ENCODE measurements around the gene DISC1. TPM values are rescaled to one million over a fixed set of nuclear protein-coding genes. Genes with fewer than 3 reads are reported as not detected.

DISC1 gene
- polyA plus RNA-seq, 1 of the 3 experiments (the other 2 are of a cell fraction) = 1.7 TPM

DNA sequence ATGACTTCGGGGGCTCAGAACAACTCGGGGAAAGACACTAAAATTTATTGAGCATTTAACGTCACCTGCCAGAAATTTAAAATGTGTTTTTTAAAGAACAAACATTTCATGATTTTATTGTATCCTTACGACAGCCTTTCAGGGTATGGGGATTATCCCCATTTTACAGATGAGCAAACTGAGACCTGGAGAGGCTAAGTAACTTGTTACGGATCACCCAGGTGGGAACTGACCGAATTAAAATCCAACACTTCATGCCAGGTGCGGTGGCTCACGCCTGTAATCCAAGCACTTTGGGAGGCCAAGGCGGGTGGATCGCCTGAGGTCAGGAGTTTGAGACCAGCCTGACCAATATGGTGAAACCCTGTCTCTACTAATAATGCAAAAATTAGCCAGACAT, 50.9 kb downstream of the DISC1 start:
- Histone ChIP-seq H3F3A (replicated peaks; ENCODE audit: insufficient read depth) (no peaks in the 10 kb centered on the region), H4K20me1 (ENCODE audit: insufficient read depth) (no peaks in the 10 kb centered on the region), H3K79me2 (ENCODE audit: insufficient read depth) (no peaks in the 10 kb centered on the region), H3K27ac (ENCODE audit: low read depth in 2 of 2, low read length in 1 of 2) (no peak overlapping the region), H3K9me2 (no peaks in the 10 kb centered on the region), H3K4me3 (ENCODE audit: low read depth in 2 of 2, low read length in 1 of 2) (no peak overlapping the region), H3K36me3 (replicated peaks in 1 of 2; ENCODE audit: control insufficient read depth in 1 of 2, insufficient read depth in 2 of 2, low read length in 1 of 2) (no peaks in the 10 kb centered on the region), H3K27me3 (ENCODE audit: insufficient read depth) (no peaks in the 10 kb centered on the region), H3K9me3 (no peaks in the 10 kb centered on the region), H3K4me1 (ENCODE audit: control insufficient read depth in 1 of 2, insufficient read depth in 2 of 2, low read depth in 1 of 2, low read length in 1 of 2) (peaks cover 0 to 8% of the 10 kb centered on the region in 2 experiments; a peak in 2 of 4 replicates), H3K4me2 (no peak overlapping the region), H2AFZ (ENCODE audit: low read depth) (no peak overlapping the region), H3K9ac (no peak overlapping the region)
- DNase-seq = no peak
- ChIA-PET POLR2A (no interaction called here), CTCF (no interaction called here)
- WGBS (ENCODE audit: low lambda C conversion rate) = 91% methylated on average over 6 of the region's 10 CpGs
- TF ChIP-seq GABPA (IDR thresholded peaks at IDR 0.05; ENCODE audit: low read depth) (no peak), GATA2 (CRISPR knock-in tag; IDR thresholded peaks at IDR 0.05) (no peak), TEAD4 (IDR thresholded peaks at IDR 0.05; ENCODE audit: borderline replicate concordance, insufficient read depth) (no peak), FOXJ3 (CRISPR knock-in tag; IDR thresholded peaks at IDR 0.05) (no peak)
- TF ChIP-seq, protein P1, sequence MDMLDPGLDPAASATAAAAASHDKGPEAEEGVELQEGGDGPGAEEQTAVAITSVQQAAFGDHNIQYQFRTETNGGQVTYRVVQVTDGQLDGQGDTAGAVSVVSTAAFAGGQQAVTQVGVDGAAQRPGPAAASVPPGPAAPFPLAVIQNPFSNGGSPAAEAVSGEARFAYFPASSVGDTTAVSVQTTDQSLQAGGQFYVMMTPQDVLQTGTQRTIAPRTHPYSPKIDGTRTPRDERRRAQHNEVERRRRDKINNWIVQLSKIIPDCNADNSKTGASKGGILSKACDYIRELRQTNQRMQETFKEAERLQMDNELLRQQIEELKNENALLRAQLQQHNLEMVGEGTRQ (IDR thresholded peaks at IDR 0.05; ENCODE audit: borderline replicate concordance, low read depth, low read length) = no peak

DNA sequence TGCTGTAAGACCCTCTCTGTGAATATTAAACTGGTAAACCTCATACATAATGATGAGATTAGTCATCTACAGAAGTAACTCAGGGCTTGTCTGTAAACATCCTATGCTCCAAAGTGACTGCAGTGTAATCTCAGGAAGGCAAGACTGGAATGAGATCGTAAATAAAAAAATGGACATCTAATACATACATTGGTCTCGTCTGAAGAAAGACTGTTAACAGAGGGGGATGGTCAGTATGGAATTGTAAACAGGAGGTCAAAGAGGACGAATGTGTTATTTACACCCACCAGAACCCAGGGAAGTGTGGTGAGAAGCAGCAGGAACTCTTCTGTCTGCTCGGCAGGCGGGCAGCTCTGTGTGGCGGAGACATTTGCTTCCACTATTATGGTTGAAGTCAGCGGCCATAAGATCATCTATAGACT, 51.4 kb downstream of the DISC1 start:
- no peak overlapping the region for H3K27ac ChIP-seq (ENCODE audit: low read depth in 2 of 2, low read length in 1 of 2)
- no peaks in the 10 kb centered on the region for H3K9me3 ChIP-seq
- no peaks in the 10 kb centered on the region for H3K9me2 ChIP-seq
- H3K4me3 ChIP-seq (ENCODE audit: low read depth in 2 of 2, low read length in 1 of 2) = no peak overlapping the region; a peak in 1 of 4 replicates
- H2AFZ ChIP-seq (ENCODE audit: low read depth) = no peak overlapping the region
- POLR2A ChIA-PET = no interaction called here
- no peaks in the 10 kb centered on the region for H3K79me2 ChIP-seq (ENCODE audit: insufficient read depth)
- CTCF ChIA-PET = no interaction called here
- DNase-seq = no peak
- H3K27me3 ChIP-seq (ENCODE audit: insufficient read depth) = no peaks in the 10 kb centered on the region
- H3F3A ChIP-seq (replicated peaks; ENCODE audit: insufficient read depth) = no peaks in the 10 kb centered on the region
- H3K9ac ChIP-seq = no peak overlapping the region
- peaks cover 0 to 8% of the 10 kb centered on the region in 2 experiments; a peak in 2 of 4 replicates for H3K4me1 ChIP-seq (ENCODE audit: control insufficient read depth in 1 of 2, insufficient read depth in 2 of 2, low read depth in 1 of 2, low read length in 1 of 2)
- H4K20me1 ChIP-seq (ENCODE audit: insufficient read depth) = no peaks in the 10 kb centered on the region
- H3K4me2 ChIP-seq = no peak overlapping the region
- 75% methylated on average over 7 of the region's 7 CpGs for WGBS (ENCODE audit: low lambda C conversion rate)
- H3K36me3 ChIP-seq (replicated peaks in 1 of 2; ENCODE audit: control insufficient read depth in 1 of 2, insufficient read depth in 2 of 2, low read length in 1 of 2) = no peaks in the 10 kb centered on the region
- TF ChIP-seq, protein P2, sequence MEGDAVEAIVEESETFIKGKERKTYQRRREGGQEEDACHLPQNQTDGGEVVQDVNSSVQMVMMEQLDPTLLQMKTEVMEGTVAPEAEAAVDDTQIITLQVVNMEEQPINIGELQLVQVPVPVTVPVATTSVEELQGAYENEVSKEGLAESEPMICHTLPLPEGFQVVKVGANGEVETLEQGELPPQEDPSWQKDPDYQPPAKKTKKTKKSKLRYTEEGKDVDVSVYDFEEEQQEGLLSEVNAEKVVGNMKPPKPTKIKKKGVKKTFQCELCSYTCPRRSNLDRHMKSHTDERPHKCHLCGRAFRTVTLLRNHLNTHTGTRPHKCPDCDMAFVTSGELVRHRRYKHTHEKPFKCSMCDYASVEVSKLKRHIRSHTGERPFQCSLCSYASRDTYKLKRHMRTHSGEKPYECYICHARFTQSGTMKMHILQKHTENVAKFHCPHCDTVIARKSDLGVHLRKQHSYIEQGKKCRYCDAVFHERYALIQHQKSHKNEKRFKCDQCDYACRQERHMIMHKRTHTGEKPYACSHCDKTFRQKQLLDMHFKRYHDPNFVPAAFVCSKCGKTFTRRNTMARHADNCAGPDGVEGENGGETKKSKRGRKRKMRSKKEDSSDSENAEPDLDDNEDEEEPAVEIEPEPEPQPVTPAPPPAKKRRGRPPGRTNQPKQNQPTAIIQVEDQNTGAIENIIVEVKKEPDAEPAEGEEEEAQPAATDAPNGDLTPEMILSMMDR (IDR thresholded peaks at IDR 0.05) = no peak
- TF ChIP-seq MXI1 (IDR thresholded peaks at IDR 0.05; ENCODE audit: low read depth, low read length) (no peak), NFIC (IDR thresholded peaks at IDR 0.05; ENCODE audit: borderline replicate concordance) (no peak), SMC3 (IDR thresholded peaks at IDR 0.05; ENCODE audit: low read depth, low read length) (no peak), POLR2AphosphoS5 (IDR thresholded peaks at IDR 0.05; ENCODE audit: low read depth, low read length) (no peak), FOXJ3 (CRISPR knock-in tag; IDR thresholded peaks at IDR 0.05) (no peak), EP300 (IDR thresholded peaks at IDR 0.05; ENCODE audit: borderline replicate concordance in 1 of 2, low read depth in 1 of 2, low read length in 1 of 2) (no peak), FOXM1 (IDR thresholded peaks at IDR 0.05; ENCODE audit: low read depth) (no peak), MEF2A (IDR thresholded peaks at IDR 0.05; ENCODE audit: borderline replicate concordance, low read depth) (no peak), TAF1 (IDR thresholded peaks at IDR 0.05; ENCODE audit: borderline replicate concordance, low read depth, low read length) (no peak), FOSL2 (IDR thresholded peaks at IDR 0.05; ENCODE audit: borderline replicate concordance, low read depth) (no peak), RXRA (IDR thresholded peaks at IDR 0.05; ENCODE audit: borderline replicate concordance, low read depth) (no peak), GABPA (IDR thresholded peaks at IDR 0.05; ENCODE audit: low read depth) (no peak), YY1 (IDR thresholded peaks at IDR 0.05; ENCODE audit: low read depth) (no peak), RAD21 (IDR thresholded peaks at IDR 0.05; ENCODE audit: low read length) (no peak)
- TF ChIP-seq, protein P3, sequence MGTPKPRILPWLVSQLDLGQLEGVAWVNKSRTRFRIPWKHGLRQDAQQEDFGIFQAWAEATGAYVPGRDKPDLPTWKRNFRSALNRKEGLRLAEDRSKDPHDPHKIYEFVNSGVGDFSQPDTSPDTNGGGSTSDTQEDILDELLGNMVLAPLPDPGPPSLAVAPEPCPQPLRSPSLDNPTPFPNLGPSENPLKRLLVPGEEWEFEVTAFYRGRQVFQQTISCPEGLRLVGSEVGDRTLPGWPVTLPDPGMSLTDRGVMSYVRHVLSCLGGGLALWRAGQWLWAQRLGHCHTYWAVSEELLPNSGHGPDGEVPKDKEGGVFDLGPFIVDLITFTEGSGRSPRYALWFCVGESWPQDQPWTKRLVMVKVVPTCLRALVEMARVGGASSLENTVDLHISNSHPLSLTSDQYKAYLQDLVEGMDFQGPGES (IDR thresholded peaks at IDR 0.05; ENCODE audit: low read depth, low read length) = no peak
- TF ChIP-seq, protein P4, sequence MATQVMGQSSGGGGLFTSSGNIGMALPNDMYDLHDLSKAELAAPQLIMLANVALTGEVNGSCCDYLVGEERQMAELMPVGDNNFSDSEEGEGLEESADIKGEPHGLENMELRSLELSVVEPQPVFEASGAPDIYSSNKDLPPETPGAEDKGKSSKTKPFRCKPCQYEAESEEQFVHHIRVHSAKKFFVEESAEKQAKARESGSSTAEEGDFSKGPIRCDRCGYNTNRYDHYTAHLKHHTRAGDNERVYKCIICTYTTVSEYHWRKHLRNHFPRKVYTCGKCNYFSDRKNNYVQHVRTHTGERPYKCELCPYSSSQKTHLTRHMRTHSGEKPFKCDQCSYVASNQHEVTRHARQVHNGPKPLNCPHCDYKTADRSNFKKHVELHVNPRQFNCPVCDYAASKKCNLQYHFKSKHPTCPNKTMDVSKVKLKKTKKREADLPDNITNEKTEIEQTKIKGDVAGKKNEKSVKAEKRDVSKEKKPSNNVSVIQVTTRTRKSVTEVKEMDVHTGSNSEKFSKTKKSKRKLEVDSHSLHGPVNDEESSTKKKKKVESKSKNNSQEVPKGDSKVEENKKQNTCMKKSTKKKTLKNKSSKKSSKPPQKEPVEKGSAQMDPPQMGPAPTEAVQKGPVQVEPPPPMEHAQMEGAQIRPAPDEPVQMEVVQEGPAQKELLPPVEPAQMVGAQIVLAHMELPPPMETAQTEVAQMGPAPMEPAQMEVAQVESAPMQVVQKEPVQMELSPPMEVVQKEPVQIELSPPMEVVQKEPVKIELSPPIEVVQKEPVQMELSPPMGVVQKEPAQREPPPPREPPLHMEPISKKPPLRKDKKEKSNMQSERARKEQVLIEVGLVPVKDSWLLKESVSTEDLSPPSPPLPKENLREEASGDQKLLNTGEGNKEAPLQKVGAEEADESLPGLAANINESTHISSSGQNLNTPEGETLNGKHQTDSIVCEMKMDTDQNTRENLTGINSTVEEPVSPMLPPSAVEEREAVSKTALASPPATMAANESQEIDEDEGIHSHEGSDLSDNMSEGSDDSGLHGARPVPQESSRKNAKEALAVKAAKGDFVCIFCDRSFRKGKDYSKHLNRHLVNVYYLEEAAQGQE (IDR thresholded peaks at IDR 0.05; ENCODE audit: low read depth, low read length) = no peak
- TF ChIP-seq, protein P1 (IDR thresholded peaks at IDR 0.05; ENCODE audit: borderline replicate concordance, low read depth, low read length) = no peak

Data from SK-N-SH (cell line).